Esophagus squamous epithelium (tissue), 4 donors: ENCODE measurements around the gene FOXP3.

Experiments used
- POLR2A ChIP-seq, 4 donors: fragments of 450-650 bp; IDR thresholded peaks; one replicate each; pipeline ENCODE4 v1.6.1; 2017; ENCODE audit warnings: antibody characterized with exemption in 4 of 4, mild to moderate bottlenecking in 4 of 4, moderate library complexity in 3 of 4
- TF ChIP-seq, protein P1 (sequence below), 6 experiments: fragments of 450-650 bp in 4 of 6; fragments of 200-600 bp in 2 of 6; sonication (generic) in 2 of 6; IDR thresholded peaks; one replicate each; pipeline ENCODE4 v1.5.1; 2016 to 2019; ENCODE audit warnings: antibody characterized with exemption in 6 of 6, mild to moderate bottlenecking in 4 of 6, moderate library complexity in 4 of 6

DNA sequence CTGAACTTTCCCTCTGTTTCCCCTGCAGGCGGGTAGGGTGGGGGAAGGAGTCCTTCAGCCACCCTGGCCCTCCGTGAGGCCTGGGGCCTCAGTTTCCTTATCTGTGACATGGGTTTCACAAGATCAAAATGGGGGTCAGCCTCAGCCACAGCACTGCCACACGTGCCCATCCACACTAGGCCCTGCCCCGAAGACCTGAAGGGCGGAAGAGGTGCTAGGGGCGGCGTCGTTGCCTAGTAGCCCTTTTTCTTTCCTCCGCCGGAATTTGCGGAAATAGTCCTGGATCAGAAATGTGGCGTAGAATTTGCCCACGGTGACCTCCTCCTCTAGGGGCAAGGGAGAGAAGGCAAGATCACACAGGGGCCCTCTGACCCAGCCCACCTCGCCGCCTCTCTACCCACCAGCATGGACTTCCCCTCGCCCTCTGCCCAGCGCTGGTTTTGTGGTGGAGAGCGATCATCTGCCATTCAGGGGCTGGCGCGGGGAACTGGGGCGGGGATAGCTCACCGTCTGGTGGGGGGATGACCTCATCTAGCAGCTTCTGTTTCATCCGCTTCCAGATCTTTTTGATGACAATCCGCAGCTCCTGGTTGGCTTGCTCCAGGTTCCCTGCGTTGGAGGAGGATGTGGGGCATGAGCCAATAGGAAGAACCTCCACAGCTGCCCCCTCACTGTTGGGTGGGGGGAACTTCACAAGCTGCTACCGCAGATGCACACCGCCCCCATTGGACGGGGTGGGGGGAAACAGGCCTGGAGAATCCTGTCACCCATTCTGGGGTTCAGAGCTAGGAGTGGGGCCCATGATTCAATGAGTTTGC, 54.9 kb downstream of the FOXP3 start:
- TF ChIP-seq, protein P1, sequence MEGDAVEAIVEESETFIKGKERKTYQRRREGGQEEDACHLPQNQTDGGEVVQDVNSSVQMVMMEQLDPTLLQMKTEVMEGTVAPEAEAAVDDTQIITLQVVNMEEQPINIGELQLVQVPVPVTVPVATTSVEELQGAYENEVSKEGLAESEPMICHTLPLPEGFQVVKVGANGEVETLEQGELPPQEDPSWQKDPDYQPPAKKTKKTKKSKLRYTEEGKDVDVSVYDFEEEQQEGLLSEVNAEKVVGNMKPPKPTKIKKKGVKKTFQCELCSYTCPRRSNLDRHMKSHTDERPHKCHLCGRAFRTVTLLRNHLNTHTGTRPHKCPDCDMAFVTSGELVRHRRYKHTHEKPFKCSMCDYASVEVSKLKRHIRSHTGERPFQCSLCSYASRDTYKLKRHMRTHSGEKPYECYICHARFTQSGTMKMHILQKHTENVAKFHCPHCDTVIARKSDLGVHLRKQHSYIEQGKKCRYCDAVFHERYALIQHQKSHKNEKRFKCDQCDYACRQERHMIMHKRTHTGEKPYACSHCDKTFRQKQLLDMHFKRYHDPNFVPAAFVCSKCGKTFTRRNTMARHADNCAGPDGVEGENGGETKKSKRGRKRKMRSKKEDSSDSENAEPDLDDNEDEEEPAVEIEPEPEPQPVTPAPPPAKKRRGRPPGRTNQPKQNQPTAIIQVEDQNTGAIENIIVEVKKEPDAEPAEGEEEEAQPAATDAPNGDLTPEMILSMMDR (IDR thresholded peaks at IDR 0.05) = no peak
- TF ChIP-seq POLR2A (IDR thresholded peaks at IDR 0.05) = no peak
